ENCODE results near the gene ABCA7. TPM values are rescaled to one million over a fixed set of nuclear protein-coding genes. Genes with fewer than 3 reads are reported as not detected.

ABCA7 gene
- total and polyA plus RNA-seq, 2 of the 13 experiments (the other 11 are each of a cell fraction or from before 2014, with no cell fraction given) = 4.4 to 32.4 TPM

DNA sequence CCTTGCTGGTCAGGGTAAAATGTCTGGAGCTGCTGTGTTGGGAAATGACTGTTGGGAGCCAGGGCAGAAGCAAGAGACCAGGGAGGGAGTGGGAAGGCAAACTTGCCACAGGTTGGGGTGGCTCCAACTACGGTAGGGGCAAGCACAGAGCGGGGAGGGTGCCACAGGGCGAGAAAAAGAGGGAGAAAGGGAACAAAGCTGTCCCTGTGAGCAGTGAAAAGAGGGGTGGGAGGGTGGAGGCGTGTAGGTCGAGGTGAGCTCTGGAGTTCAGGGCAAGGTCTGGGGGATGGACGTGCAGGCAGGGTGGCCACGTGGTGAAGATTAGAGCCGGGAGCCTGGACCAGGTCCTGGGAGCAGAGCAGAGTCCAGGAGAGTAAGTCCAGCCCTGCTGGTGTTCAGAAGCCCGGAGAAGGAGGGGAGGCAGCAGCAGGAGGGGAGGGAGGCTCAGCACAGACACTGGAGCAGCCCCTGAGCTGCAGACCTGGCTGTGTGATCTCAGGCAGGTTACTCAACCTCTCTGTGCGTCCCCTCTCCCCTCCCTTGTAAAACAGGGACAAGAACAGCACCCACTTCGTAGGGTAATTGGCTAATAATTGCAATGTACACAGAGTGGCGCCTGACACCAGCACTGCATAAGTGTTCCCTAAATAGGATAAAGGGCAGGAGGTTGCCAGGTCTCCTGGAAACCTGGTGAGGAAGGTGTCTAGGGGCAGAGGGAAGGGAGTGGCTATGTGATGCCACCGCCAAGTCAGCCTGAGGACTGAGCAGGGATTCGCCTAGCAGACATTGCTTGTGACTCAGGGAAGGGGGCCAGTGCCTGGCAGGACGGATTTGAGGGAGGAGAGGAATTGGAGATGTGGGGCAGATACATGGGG is 58.5 kb downstream of the ABCA7 start (continued):
- TF ChIP-seq, protein P1, sequence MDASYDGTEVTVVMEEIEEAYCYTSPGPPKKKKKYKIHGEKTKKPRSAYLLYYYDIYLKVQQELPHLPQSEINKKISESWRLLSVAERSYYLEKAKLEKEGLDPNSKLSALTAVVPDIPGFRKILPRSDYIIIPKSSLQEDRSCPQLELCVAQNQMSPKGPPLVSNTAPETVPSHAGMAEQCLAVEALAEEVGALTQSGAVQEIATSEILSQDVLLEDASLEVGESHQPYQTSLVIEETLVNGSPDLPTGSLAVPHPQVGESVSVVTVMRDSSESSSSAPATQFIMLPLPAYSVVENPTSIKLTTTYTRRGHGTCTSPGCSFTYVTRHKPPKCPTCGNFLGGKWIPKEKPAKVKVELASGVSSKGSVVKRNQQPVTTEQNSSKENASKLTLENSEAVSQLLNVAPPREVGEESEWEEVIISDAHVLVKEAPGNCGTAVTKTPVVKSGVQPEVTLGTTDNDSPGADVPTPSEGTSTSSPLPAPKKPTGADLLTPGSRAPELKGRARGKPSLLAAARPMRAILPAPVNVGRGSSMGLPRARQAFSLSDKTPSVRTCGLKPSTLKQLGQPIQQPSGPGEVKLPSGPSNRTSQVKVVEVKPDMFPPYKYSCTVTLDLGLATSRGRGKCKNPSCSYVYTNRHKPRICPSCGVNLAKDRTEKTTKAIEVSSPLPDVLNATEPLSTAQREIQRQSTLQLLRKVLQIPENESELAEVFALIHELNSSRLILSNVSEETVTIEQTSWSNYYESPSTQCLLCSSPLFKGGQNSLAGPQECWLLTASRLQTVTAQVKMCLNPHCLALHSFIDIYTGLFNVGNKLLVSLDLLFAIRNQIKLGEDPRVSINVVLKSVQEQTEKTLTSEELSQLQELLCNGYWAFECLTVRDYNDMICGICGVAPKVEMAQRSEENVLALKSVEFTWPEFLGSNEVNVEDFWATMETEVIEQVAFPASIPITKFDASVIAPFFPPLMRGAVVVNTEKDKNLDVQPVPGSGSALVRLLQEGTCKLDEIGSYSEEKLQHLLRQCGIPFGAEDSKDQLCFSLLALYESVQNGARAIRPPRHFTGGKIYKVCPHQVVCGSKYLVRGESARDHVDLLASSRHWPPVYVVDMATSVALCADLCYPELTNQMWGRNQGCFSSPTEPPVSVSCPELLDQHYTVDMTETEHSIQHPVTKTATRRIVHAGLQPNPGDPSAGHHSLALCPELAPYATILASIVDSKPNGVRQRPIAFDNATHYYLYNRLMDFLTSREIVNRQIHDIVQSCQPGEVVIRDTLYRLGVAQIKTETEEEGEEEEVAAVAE (CRISPR knock-in tag; IDR thresholded peaks at IDR 0.05; ENCODE audit: borderline replicate concordance) = no peak
- TF ChIP-seq ZNF432 (CRISPR knock-in tag; IDR thresholded peaks at IDR 0.05; ENCODE audit: borderline replicate concordance) (no peak), ZNF839 (CRISPR knock-in tag; IDR thresholded peaks at IDR 0.05; ENCODE audit: borderline replicate concordance) (no peak), ZMYM2 (CRISPR knock-in tag; IDR thresholded peaks at IDR 0.05) (peak; percentile 61; the same call in 1 of the 2 replicates), FOXA3 (CRISPR knock-in tag; IDR thresholded peaks at IDR 0.05) (peak; percentile 31; the same call in 1 of the 2 replicates), ZNF124 (CRISPR knock-in tag; IDR thresholded peaks at IDR 0.05) (no peak), NKX3-1 (CRISPR knock-in tag; IDR thresholded peaks at IDR 0.05) (no peak), ZNF230 (CRISPR knock-in tag; IDR thresholded peaks at IDR 0.05) (peak; percentile 89), TBL1XR1 (IDR thresholded peaks at IDR 0.05; ENCODE audit: borderline replicate concordance, low read length, partially characterized antibody) (no peak), MAZ (IDR thresholded peaks at IDR 0.05; ENCODE audit: borderline replicate concordance, low read depth, low read length) (peak; percentile 76), MAZ (CRISPR knock-in tag; IDR thresholded peaks at IDR 0.05; ENCODE audit: low read depth) (peak; percentile 80; the same call in 1 of the 2 replicates), ZNF451 (CRISPR knock-in tag; IDR thresholded peaks at IDR 0.05) (no peak), REL (CRISPR knock-in tag; conservative IDR thresholded peaks at IDR 0.05) (no peak), NFKB2 (CRISPR knock-in tag; IDR thresholded peaks at IDR 0.05; ENCODE audit: borderline replicate concordance) (no peak; the same call in 1 of the 2 replicates), KLF6 (CRISPR knock-in tag; IDR thresholded peaks at IDR 0.05) (no peak), ZNF709 (CRISPR knock-in tag; IDR thresholded peaks at IDR 0.05) (no peak), ZNF253 (CRISPR knock-in tag; IDR thresholded peaks at IDR 0.05; ENCODE audit: borderline replicate concordance) (no peak), CREB1 (IDR thresholded peaks at IDR 0.05) (peak; percentile 37; the same call in 1 of the 2 replicates), CREB1 (CRISPR knock-in tag; IDR thresholded peaks at IDR 0.05) (no peak), KDM6A (CRISPR knock-in tag; IDR thresholded peaks at IDR 0.05; ENCODE audit: low read depth) (no peak; the same call in 1 of the 2 replicates), HCFC1 (IDR thresholded peaks at IDR 0.05; ENCODE audit: low read depth, low read length) (no peak), CREM (IDR thresholded peaks at IDR 0.05) (peak; percentile 36; the same call in 1 of the 2 replicates), CREM (CRISPR knock-in tag; IDR thresholded peaks at IDR 0.05) (no peak)
- TF ChIP-seq, protein P2, sequence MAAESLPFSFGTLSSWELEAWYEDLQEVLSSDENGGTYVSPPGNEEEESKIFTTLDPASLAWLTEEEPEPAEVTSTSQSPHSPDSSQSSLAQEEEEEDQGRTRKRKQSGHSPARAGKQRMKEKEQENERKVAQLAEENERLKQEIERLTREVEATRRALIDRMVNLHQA (CRISPR knock-in tag; IDR thresholded peaks at IDR 0.05) = no peak
- TF ChIP-seq, protein P3, sequence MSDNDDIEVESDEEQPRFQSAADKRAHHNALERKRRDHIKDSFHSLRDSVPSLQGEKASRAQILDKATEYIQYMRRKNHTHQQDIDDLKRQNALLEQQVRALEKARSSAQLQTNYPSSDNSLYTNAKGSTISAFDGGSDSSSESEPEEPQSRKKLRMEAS (IDR thresholded peaks at IDR 0.05) = peak; percentile 98
- TF ChIP-seq, protein P4, sequence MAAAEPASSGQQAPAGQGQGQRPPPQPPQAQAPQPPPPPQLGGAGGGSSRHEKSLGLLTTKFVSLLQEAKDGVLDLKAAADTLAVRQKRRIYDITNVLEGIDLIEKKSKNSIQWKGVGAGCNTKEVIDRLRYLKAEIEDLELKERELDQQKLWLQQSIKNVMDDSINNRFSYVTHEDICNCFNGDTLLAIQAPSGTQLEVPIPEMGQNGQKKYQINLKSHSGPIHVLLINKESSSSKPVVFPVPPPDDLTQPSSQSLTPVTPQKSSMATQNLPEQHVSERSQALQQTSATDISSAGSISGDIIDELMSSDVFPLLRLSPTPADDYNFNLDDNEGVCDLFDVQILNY (CRISPR knock-in tag; conservative IDR thresholded peaks at IDR 0.05) = no peak

All from HepG2 (cell line).